HepG2 (cell line): ENCODE measurements around the gene CMIP. TPM values are rescaled to one million over a fixed set of nuclear protein-coding genes. Genes with fewer than 3 reads are reported as not detected.
A peak's percentile ranks its signal among the peaks of the same experiment; 100 is the strongest.

ENCODE experiments used
- ASH2L ChIP-seq: fragments of 300-600, 200-600 bp; sonication (generic); IDR thresholded peaks from 2 replicates; pipeline ENCODE4 v1.7.0; 2017; ENCODE audit warnings: low read depth, mild to moderate bottlenecking, moderate library complexity, mixed read lengths, low read length; ENCODE audit not compliant: insufficient read length
- ATF3 ChIP-seq: sonication (generic); formaldehyde crosslinking; IDR thresholded peaks from 2 replicates; pipeline ENCODE4 v1.4.0; 2020; ENCODE audit warnings: missing genetic modification reagents
- BCL3 ChIP-seq: sonication (generic); formaldehyde crosslinking; IDR thresholded peaks from 2 replicates; pipeline ENCODE4 v1.5.1; 2020; ENCODE audit warnings: mild to moderate bottlenecking, missing genetic modification reagents, moderate library complexity
- CHD2 ChIP-seq: IDR thresholded peaks from 2 replicates; pipeline ENCODE4 v1.6.1; 2011; ENCODE audit warnings: low read depth, low read length, improper control_type of control experiment
- HIVEP1 ChIP-seq: sonication (generic); formaldehyde crosslinking; IDR thresholded peaks from 2 replicates; pipeline ENCODE4 v1.4.0; 2020; ENCODE audit warnings: mild to moderate bottlenecking, missing genetic modification reagents
- PAX8 ChIP-seq: sonication (generic); formaldehyde crosslinking; IDR thresholded peaks from 2 replicates; pipeline ENCODE4 v1.8.0; 2022; ENCODE audit warnings: mild to moderate bottlenecking, missing genetic modification reagents, borderline replicate concordance
- POLR2A ChIP-seq, 2 experiments: IDR thresholded peaks; 2 replicates each; pipeline ENCODE4 v1.6.1; 2011; ENCODE audit warnings: low read depth in 2 of 2, low read length in 2 of 2, mild to moderate bottlenecking in 1 of 2, moderate library complexity in 1 of 2; ENCODE audit not compliant: insufficient read depth in 1 of 2
- RBM39 ChIP-seq: fragments of 200-400 bp; formaldehyde crosslinking; IDR thresholded peaks from one replicate; pipeline ENCODE4 v1.6.1; 2018; ENCODE audit warnings: antibody characterized with exemption, mild to moderate bottlenecking, low read depth, low read length; ENCODE audit not compliant: poor library complexity, severe bottlenecking
- RFX3 ChIP-seq: IDR thresholded peaks from 2 replicates; pipeline ENCODE4 v1.6.1; 2016; ENCODE audit warnings: missing biosample characterization, missing genetic modification reagents
- SMAD9 ChIP-seq: sonication (generic); formaldehyde crosslinking; IDR thresholded peaks from 2 replicates; pipeline ENCODE4 v1.5.1; 2020; ENCODE audit warnings: mild to moderate bottlenecking, missing genetic modification reagents
- SP4 ChIP-seq: sonication (generic); formaldehyde crosslinking; IDR thresholded peaks from 2 replicates; pipeline ENCODE4 v1.8.1; 2023; ENCODE audit warnings: mild to moderate bottlenecking, missing genetic modification reagents
- TERF1 ChIP-seq: sonication (generic); formaldehyde crosslinking; IDR thresholded peaks from 2 replicates; pipeline ENCODE4 v1.8.0; 2022; ENCODE audit warnings: mild to moderate bottlenecking, missing genetic modification reagents, moderate library complexity
- ZNF230 ChIP-seq: sonication (generic); formaldehyde crosslinking; IDR thresholded peaks from 2 replicates; pipeline ENCODE4 v1.4.0; 2020; ENCODE audit warnings: mild to moderate bottlenecking, missing genetic modification reagents
- ZNF30 ChIP-seq: sonication (generic); formaldehyde crosslinking; IDR thresholded peaks from 2 replicates; pipeline ENCODE4 v1.5.0; 2020; ENCODE audit warnings: mild to moderate bottlenecking, missing genetic modification reagents
- ZNF652 ChIP-seq: IDR thresholded peaks from 2 replicates; pipeline ENCODE4 v1.6.1; 2016; ENCODE audit warnings: low read depth, borderline replicate concordance
- ZNF7 ChIP-seq: IDR thresholded peaks from 2 replicates; pipeline ENCODE4 v1.6.1; 2016; ENCODE audit warnings: missing biosample characterization, missing genetic modification reagents
- ZSCAN5A ChIP-seq: sonication (generic); formaldehyde crosslinking; IDR thresholded peaks from 2 replicates; pipeline ENCODE4 v1.8.0; 2022; ENCODE audit warnings: mild to moderate bottlenecking, missing genetic modification reagents, borderline replicate concordance
- polyA plus RNA-seq, 8 experiments: library from polyadenylated mRNA; depleted of rRNA in 3 of 8; stranded (reverse) in 7 of 8; unstranded in 1 of 8; fragments of >200 nt; fragmentation: Illumina TruSeq in 4 of 8; extraction: Trizol in 4 of 8; gene quantifications; 2 replicates each; pipeline versions ENCODE4 v1.2.1 to v1.2.3, GENCODE V29; 2011 to 2016; ENCODE audit warnings: low read depth in 4 of 8, missing spikeins in 1 of 8, mixed read lengths in 1 of 8; ENCODE audit not compliant: insufficient read depth in 1 of 8
- total RNA-seq, 5 experiments: library from RNA; depleted of rRNA; stranded (reverse); fragments of >200 nt; fragmentation: Illumina TruSeq; extraction: Trizol; gene quantifications; 2 replicates each; pipeline ENCODE4 v1.2.3, GENCODE V29; 2016; ENCODE audit warnings: low read depth in 1 of 5
- TF ChIP-seq, protein P1 (sequence below): sonication (generic); formaldehyde crosslinking; conservative IDR thresholded peaks from 2 replicates; pipeline ENCODE4 v1.4.0; 2020; ENCODE audit warnings: mild to moderate bottlenecking, missing genetic modification reagents, moderate library complexity
- TF ChIP-seq, protein P2 (sequence below): sonication (generic); formaldehyde crosslinking; IDR thresholded peaks from 2 replicates; pipeline ENCODE4 v1.9.0; 2021; ENCODE audit warnings: missing genetic modification reagents, mild to moderate bottlenecking, borderline replicate concordance

CMIP gene
- total and polyA plus RNA-seq, 2 of the 13 experiments (the other 11 are each of a cell fraction or from before 2014, with no cell fraction given), result 10.9 to 18.1 TPM

GRCh38 chr16:81745704-81746558 lies 301.3 kb downstream of the CMIP start (continued):
- TF ChIP-seq RBM39 (no peak), HIVEP1 (no peak), ATF3 (CRISPR knock-in tag) (no peak), SMAD9 (CRISPR knock-in tag) (no peak), RFX3 (CRISPR knock-in tag) (no peak), CHD2 (no peak), ZNF7 (CRISPR knock-in tag) (no peak), ZNF652 (CRISPR knock-in tag) (no peak), ASH2L (no peak), PAX8 (no peak), BCL3 (CRISPR knock-in tag) (no peak), ZNF30 (CRISPR knock-in tag) (no peak), TERF1 (no peak), ZSCAN5A (no peak), SP4 (CRISPR knock-in tag) (0 out of 2 replicates have a peak, but pooled peaks have one; percentile 13), POLR2A (IDR thresholded peaks at IDR 0.05; ENCODE audit: insufficient read depth in 1 of 2, low read depth in 2 of 2, low read length in 2 of 2) (peak in 1 of 2 experiments; percentile 53; a peak in 2 of 4 replicates), ZNF230 (CRISPR knock-in tag) (no peak; the same call in 1 of the 2 replicates)
- TF ChIP-seq, protein P1, sequence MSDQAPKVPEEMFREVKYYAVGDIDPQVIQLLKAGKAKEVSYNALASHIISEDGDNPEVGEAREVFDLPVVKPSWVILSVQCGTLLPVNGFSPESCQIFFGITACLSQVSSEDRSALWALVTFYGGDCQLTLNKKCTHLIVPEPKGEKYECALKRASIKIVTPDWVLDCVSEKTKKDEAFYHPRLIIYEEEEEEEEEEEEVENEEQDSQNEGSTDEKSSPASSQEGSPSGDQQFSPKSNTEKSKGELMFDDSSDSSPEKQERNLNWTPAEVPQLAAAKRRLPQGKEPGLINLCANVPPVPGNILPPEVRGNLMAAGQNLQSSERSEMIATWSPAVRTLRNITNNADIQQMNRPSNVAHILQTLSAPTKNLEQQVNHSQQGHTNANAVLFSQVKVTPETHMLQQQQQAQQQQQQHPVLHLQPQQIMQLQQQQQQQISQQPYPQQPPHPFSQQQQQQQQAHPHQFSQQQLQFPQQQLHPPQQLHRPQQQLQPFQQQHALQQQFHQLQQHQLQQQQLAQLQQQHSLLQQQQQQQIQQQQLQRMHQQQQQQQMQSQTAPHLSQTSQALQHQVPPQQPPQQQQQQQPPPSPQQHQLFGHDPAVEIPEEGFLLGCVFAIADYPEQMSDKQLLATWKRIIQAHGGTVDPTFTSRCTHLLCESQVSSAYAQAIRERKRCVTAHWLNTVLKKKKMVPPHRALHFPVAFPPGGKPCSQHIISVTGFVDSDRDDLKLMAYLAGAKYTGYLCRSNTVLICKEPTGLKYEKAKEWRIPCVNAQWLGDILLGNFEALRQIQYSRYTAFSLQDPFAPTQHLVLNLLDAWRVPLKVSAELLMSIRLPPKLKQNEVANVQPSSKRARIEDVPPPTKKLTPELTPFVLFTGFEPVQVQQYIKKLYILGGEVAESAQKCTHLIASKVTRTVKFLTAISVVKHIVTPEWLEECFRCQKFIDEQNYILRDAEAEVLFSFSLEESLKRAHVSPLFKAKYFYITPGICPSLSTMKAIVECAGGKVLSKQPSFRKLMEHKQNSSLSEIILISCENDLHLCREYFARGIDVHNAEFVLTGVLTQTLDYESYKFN (CRISPR knock-in tag), result no peak
- TF ChIP-seq, protein P2, sequence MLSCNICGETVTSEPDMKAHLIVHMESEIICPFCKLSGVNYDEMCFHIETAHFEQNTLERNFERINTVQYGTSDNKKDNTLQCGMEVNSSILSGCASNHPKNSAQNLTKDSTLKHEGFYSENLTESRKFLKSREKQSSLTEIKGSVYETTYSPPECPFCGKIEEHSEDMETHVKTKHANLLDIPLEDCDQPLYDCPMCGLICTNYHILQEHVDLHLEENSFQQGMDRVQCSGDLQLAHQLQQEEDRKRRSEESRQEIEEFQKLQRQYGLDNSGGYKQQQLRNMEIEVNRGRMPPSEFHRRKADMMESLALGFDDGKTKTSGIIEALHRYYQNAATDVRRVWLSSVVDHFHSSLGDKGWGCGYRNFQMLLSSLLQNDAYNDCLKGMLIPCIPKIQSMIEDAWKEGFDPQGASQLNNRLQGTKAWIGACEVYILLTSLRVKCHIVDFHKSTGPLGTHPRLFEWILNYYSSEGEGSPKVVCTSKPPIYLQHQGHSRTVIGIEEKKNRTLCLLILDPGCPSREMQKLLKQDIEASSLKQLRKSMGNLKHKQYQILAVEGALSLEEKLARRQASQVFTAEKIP (CRISPR knock-in tag), result 0 out of 2 replicates have a peak, but pooled peaks have one; percentile 83
